Heart left ventricle (tissue), 16 donors: Measurements from ENCODE around the gene RPL39L. TPM values are rescaled to one million over a fixed set of nuclear protein-coding genes. Genes with fewer than 3 reads are reported as not detected.

Source experiments
- ATAC-seq, 4 donors: fragments of 200-7000 bp; cut with Tn5 transposase; one replicate each; pipeline ENCODE4 v1.9.1; 2020 to 2022; ENCODE audit warnings: moderate library complexity in 4 of 4, mild to moderate bottlenecking in 3 of 4, moderate number of reproducible peaks in 1 of 4
- DNase-seq, 5 donors: peaks; one replicate each; pipeline ENCODE4 v3.0.0-alpha.2; 2020
- H3K27ac ChIP-seq, 12 donors: fragments of 200-600 bp; sonication (generic) in 4 of 12; one replicate each; pipeline versions ENCODE4 v1.5.0 to v1.8.0; 2016 to 2022; ENCODE audit warnings: mild to moderate bottlenecking in 2 of 12
- H3K27me3 ChIP-seq, 9 donors: fragments of 200-600 bp; sonication (generic) in 2 of 9; one replicate each; pipeline versions ENCODE4 v1.5.1 to v1.8.0; 2016 to 2022; ENCODE audit warnings: mild to moderate bottlenecking in 3 of 9
- H3K36me3 ChIP-seq, 9 donors: fragments of 200-600 bp; sonication (generic) in 2 of 9; one replicate each; pipeline versions ENCODE4 v1.5.0 to v1.8.0; 2018 to 2022; ENCODE audit warnings: mild to moderate bottlenecking in 2 of 9
- H3K4me1 ChIP-seq, 12 donors: fragments of 200-600 bp; sonication (generic) in 4 of 12; one replicate each; pipeline versions ENCODE4 v1.5.0 to v1.8.0; 2016 to 2022; ENCODE audit warnings: mild to moderate bottlenecking in 3 of 12
- H3K4me3 ChIP-seq, 12 donors: fragments of 200-600 bp; sonication (generic) in 4 of 12; one replicate each; pipeline versions ENCODE4 v1.5.0 to v1.8.0; 2017 to 2022; ENCODE audit warnings: mild to moderate bottlenecking in 9 of 12, moderate library complexity in 4 of 12
- H3K9me3 ChIP-seq, 12 donors: fragments of 200-600 bp; sonication (generic) in 4 of 12; one replicate each; pipeline versions ENCODE4 v1.5.0 to v1.8.0; 2016 to 2022; ENCODE audit warnings: mild to moderate bottlenecking in 1 of 12
- CTCF ChIP-seq, 12 donors: fragments of 200-600 bp; sonication (generic) in 4 of 12; IDR thresholded peaks; one replicate each; pipeline versions ENCODE4 v1.5.0 to v1.8.0; 2018 to 2022; ENCODE audit warnings: antibody characterized with exemption in 12 of 12, mild to moderate bottlenecking in 5 of 12
- POLR2A ChIP-seq, 2 donors: fragments of 450-650 bp; IDR thresholded peaks; one replicate each; pipeline ENCODE4 v1.6.1; 2017; ENCODE audit warnings: antibody characterized with exemption in 2 of 2, mild to moderate bottlenecking in 2 of 2, moderate library complexity in 2 of 2
- WGBS, 4 donors: extraction: QIAGEN DNeasy Blood & Tissue Kit in 2 of 4; methylation state at CpG; one replicate each; pipeline versions ENCODE4 v1.1.5 to v1.1.7; 2013 to 2018; 5-methylcytosine and 5-hydroxymethylcytosine counted together
- intact Hi-C, 10 donors: fragments of 100-400 bp; cut with DNase I; formaldehyde crosslinking; loops; one replicate each; pipeline versions ENCODE4 v1.11.1 to v1.14.2; 2022
- polyA plus RNA-seq, 2 donors: library from polyadenylated mRNA; stranded (reverse); fragments of 200-250 nt; gene quantifications; one replicate each; pipeline ENCODE4 v1.2.3, GENCODE V29; 2013
- total RNA-seq, 9 donors: library from RNA; depleted of rRNA in 2 of 9; stranded (reverse); fragments of >200 nt in 2 of 9; fragmentation: NEBNext Ultra II Directional in 3 of 9; extraction: Animal tissue kit (Norgen Biotek cat#: 25700) in 3 of 9; gene quantifications; one replicate each; pipeline versions ENCODE4 v1.1.0 to v1.2.4, GENCODE V29; 2016 to 2023
- donor health status: ischemic (EF 13 %, LVEDD 7.1; RV severe dilation, severe dysfunction).
- donor health status: healthy with polysubstance abuse.
- donor health status: DM: no; HTN: yes; CAD: no.
- donor health status: DM: no; HTN: no; CAD: no.
- donor health status: ischemic (EF 25% LVEDD 6.9; RV normal size, moderate dysfunction).
- donor health status: ischemic (EF 25% LVEDD 5.7; RV mildly dilated, moderate dysfunction).
- donor health status: healthy.
- donor health status: DM: yes; HTN: yes; CAD: no.
- donor health status: ischemic (EF 35%, LVEDD 5.7; RV mildly dilated, moderate dysfunction).
- donor health status: nonischemic (EF 11% LVEDD 7.7; RV severe dilation, severe dysfunction).
- donor health status: DM: yes; HTN: yes; CAD: no.
- donor health status: PGD.
- donor health status: ischemic (EF 29% LVEDD 5.4; RV normal size, mild dysfunction).
- donor health status: nonischemic (EF 23%, LVEDD 6.1; RV moderate dilation, normal function).

Gene RPL39L
- total and polyA plus RNA-seq, 11 donors, result 1.9 to 16.3 (median 4.6) TPM

GRCh38 chr3:187086831-187087230, 52.5 kb downstream of the RPL39L start:
- DNase-seq (no peak), ATAC-seq (no peak)
- H3K27me3 ChIP-seq, result no peaks in the 10 kb centered on the region
- intact Hi-C loops, result no loop called here
- peaks cover 0 to 15% (median 2%) of the 10 kb centered on the region in 12 donors for H3K4me1 ChIP-seq
- H3K36me3 ChIP-seq, result no peaks in the 10 kb centered on the region
- H3K27ac ChIP-seq, result no peak overlapping the region
- TF ChIP-seq POLR2A (IDR thresholded peaks at IDR 0.05) (no peak), CTCF (IDR thresholded peaks at IDR 0.05) (no peak)
- H3K4me3 ChIP-seq, result no peak overlapping the region
- WGBS, 4 donors, result 78 to 98% (median 95%) methylated on average over 3 of the region's 3 CpGs
- peaks cover 0 to 32% (median 14%) of the 10 kb centered on the region in 12 donors for H3K9me3 ChIP-seq

- Histone ChIP-seq H3K9me3 (peaks cover 0 to 32% (median 14%) of the 10 kb centered on the region in 12 donors), H3K4me1 (peaks cover 0 to 15% (median 2%) of the 10 kb centered on the region in 12 donors), H3K4me3 (no peak overlapping the region), H3K27ac (no peak overlapping the region), H3K36me3 (no peaks in the 10 kb centered on the region), H3K27me3 (no peaks in the 10 kb centered on the region)
- 88 to 100% (median 98%) methylated on average over 1 of the region's 1 CpG for WGBS, 4 donors
- TF ChIP-seq CTCF (IDR thresholded peaks at IDR 0.05), result no peak
- TF ChIP-seq POLR2A (IDR thresholded peaks at IDR 0.05), result no peak
- DNase-seq (no peak), ATAC-seq (no peak)
- intact Hi-C loops, result no loop called here
Observed at GRCh38 chr3:187085933-187086332, 53.4 kb downstream of the RPL39L start.

GRCh38 chr3:187085021-187085666, 54.2 kb downstream of the RPL39L start:
- Histone ChIP-seq H3K9me3 (peaks cover 0 to 32% (median 14%) of the 10 kb centered on the region in 12 donors), H3K27me3 (no peaks in the 10 kb centered on the region), H3K4me3 (no peak overlapping the region), H3K36me3 (no peaks in the 10 kb centered on the region), H3K4me1 (peaks cover 0 to 15% (median 2%) of the 10 kb centered on the region in 12 donors), H3K27ac (peak overlapping the region in 1 of 12 donors; percentile 23)
- DNase-seq (no peak), ATAC-seq (peak in 1 of 4 donors; percentile 54)
- WGBS, 4 donors, result 47 to 64% (median 59%) methylated on average over 5 of the region's 5 CpGs
- intact Hi-C loops, result no loop called here
- TF ChIP-seq POLR2A (IDR thresholded peaks at IDR 0.05) (no peak), CTCF (IDR thresholded peaks at IDR 0.05) (no peak)

GRCh38 chr3:187084580-187084979, 54.7 kb downstream of the RPL39L start:
- no peak overlapping the region for H3K4me3 ChIP-seq
- 51 to 59% (median 54%) methylated on average over 2 of the region's 2 CpGs for WGBS, 4 donors
- no peaks in the 10 kb centered on the region for H3K36me3 ChIP-seq
- intact Hi-C loops, result no loop called here
- peaks cover 0 to 15% (median 2%) of the 10 kb centered on the region in 12 donors for H3K4me1 ChIP-seq
- no peak for TF ChIP-seq POLR2A (IDR thresholded peaks at IDR 0.05)
- no peak for TF ChIP-seq CTCF (IDR thresholded peaks at IDR 0.05)
- peaks cover 0 to 30% (median 14%) of the 10 kb centered on the region in 12 donors for H3K9me3 ChIP-seq
- peak overlapping the region in 1 of 12 donors; percentile 2 for H3K27ac ChIP-seq
- no peaks in the 10 kb centered on the region for H3K27me3 ChIP-seq
- no peak for DNase-seq
- no peak for ATAC-seq
